ENCODE measurements around the gene CTU2.

GRCh38 chr16:88740727-88741055 is 34.4 kb downstream of the CTU2 start:
- TF ChIP-seq POLR2AphosphoS5 (IDR thresholded peaks at IDR 0.05; ENCODE audit: low read depth) = no peak
- TF ChIP-seq CTCF (IDR thresholded peaks at IDR 0.05; ENCODE audit: insufficient read depth, low read length) = no peak
- TF ChIP-seq REST (IDR thresholded peaks at IDR 0.05; ENCODE audit: insufficient replicate concordance, low read depth) = no peak

Measured in HL-60 (cell line).